ENCODE measurements around the gene SELPLG.
"Not testable (repeated sequence)": the region's sequence is repeated elsewhere in the genome, so short reads cannot be mapped to it uniquely, and the experiment has no call there.

SELPLG gene

DNA sequence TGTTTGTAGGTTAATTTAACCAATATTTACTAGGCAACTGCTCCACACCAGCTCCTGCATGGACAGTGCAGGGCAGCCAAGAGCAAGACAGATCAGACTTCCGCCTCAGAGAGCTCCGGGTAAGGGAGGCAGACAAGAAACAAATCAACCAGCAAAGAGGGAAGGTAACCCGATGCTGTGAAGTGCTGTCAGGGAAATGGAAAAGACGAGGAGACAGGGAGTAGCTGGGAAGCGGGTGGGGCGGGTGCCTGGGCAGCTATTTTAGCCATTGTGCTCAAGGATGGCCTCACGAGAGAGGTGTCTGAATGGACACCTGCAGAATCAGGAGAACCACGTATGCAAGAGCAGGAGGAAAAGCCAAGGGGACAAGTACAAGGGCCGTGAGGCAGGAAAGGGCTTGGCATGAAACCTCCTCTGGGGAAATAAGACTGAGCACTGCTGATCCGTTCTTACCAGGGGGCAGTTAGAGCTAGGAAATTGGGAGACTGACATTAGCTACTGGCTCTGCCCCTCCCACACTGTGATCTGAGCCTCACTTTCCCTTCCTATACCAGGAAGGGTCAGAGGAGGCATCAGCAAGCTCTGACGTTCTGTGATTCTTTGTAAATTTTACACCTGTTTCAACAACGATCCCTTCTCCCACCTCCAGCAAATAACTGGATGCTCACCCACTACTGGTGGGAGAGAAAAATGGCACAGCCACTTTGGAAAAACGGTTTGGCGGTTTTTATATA is 29.3 kb downstream of the SELPLG start:
- no peak for DNase-seq (ENCODE audit: low spot score)

GRCh38 chr12:108603743-108604142 is 30.0 kb downstream of the SELPLG start:
- DNase-seq (ENCODE audit: low spot score), result no peak

GRCh38 chr12:108602976-108603704 is 30.6 kb downstream of the SELPLG start:
- no peak for DNase-seq (ENCODE audit: low spot score)

DNA sequence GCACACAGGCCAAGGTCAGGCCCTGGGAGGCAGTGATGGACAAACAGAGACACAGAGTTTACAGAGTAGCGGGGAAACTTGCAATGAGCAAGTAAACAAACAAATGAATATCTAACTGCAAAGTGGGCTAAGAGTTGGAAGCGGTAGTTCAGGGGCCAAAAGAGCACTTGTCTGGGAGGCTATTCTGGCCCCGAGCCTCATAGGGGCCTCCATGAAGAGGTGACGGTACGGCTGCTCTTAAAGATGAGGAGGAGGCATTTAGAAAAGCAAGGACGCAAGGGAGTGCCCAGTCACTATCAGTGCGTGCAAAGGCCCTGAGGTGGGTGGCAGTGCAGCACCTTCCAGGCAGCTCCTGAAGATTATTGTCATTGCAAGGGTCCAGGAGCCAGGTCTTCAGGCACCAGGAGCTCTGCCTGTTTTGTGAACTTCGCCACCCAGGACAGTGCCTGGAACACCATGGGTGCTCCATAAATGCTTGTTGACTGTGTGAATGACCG is 31.4 kb downstream of the SELPLG start:
- DNase-seq (ENCODE audit: low spot score), result no peak

GRCh38 chr12:108600702-108601007 is 33.0 kb downstream of the SELPLG start:
- DNase-seq (ENCODE audit: low spot score), result no peak

DNA sequence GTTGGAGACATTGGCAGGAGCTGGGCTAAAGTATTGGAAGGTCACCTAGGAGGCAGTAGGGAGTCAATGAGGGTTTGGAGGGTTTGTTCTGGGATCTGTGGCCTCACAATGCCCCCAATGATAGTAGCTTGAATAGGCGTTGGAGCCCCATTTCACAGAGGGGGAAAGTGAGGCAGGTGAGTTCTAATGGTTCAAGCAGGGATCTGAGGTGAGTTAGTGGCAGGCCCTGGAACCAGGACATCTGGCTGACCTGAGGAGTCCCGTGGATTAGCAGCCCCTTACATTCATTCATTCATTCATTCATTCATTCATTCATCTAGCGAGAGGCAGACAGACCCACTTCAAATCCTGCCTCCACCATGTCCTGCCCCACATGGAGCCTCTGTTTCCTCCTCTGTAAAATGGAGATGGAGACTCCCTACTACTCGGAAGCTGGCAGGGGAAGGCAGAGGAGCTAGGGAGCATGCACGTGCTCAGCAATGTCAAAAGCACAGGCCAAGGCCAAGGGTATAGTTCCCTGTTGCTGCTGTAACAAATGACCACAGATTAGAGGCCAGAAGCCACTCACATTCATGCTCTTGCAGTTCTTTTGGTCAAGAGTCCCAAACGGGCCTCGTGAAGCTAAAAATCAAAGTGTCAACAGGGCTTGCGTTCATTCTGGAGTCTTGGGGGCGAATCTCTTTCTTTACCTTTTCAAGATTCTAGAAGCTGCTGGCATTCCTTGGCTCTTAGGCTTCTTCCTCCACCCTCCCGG is 33.6 kb downstream of the SELPLG start:
- DNase-seq (ENCODE audit: low spot score), result no peak

DNA sequence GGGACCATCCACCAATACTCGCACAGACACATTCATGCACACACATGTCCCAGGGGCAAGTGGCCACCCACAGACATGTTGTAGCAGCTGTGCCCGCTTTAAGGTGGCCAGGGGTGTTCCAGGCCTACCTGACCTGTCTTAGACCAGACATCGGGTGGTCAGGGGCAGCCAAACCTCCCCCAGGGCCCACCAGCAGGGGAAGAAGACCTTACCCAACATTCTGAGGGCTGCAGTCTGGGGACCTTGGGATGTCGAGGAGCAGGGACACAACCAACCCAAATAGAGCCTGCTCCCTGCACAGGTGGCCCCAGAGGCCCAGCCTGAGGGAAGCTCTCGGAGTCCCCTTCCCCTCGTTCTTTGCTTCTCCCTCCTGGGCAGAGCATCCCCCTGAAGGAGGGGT is 34.2 kb downstream of the SELPLG start:
- DNase-seq (ENCODE audit: low spot score), result no peak

DNA sequence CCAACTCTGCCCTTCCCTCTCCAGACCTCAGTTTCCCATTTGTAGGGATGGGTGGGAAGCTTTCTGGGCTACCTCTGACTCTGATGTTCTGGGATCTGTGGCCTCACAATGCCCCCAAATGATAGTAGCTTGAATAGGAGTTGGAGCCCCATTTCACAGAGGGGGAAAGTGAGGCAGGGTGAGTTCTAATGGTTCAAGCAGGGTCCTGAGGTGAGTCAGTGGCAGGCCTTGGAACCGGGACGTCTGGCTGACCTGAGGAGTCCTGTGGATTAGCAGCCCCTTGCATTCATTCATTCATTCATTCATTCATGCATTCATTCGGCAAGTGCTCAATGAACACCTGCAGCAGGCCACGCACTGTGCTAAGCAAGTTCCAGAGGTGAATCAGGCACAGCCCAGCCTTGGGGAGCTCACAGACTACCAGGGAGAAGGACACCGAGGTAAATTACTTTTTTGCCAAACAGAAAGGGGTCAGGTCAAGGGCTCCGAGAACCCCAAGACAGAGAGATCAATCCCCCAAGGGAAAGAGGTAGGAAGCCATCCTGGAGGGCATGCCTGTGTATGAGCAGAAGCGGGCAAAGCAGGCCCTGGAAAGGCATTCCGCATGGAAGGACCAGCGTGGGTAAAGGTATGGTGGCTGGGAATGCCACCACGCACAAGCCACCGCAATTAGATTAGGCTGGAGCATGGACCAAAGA is 35.0 kb downstream of the SELPLG start:
- DNase-seq (ENCODE audit: low spot score), result no peak

DNA sequence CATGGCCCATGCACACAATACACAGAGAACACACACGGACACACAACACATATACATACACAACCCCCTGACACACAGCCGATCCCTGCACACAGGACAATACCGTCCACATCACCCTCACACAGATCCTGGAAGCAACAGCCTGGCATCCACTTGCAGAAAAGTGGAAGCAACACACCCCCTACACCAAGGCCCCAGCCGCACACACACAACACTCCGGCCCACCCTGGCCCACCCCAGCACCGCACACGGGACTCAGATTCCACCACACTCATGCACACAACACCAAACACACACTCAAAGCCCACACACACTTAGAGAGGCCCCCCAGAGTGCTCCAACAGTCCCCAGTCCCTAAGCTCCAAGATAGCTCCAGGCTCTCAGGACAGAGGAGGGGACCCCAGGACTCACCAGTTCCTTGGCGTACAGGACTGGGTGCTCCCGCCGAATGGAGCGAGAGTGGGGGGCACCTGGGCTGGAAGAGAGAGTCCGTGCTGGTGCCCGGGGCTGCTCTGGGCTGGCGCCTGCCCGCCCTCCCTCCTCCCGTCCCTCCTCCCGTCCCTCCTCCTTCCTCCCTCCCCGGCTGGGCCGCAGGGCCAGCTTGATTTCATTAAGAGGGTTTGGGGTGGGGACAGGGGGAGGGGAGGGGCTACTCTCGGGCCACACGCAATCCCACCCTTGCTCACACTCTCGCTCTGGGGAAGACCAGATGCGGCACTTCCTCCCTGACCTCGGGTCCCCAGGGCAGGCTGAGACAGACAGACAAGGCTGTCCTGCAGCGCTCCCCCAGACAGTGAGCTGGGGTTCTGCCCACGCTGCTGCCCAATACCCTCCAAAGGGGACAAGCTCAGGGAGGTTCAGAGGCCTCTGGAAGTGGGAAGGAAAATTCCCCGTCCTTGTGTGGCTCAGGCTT is 35.9 kb downstream of the SELPLG start, which contains the start of gene TMEM119:
TSS of gene TMEM119 (minus strand) at position 526 of the 913 bp plus-strand sequence. CDS start 5,701 bp downstream, outside the sequence.
- DNase-seq (ENCODE audit: low spot score), result no peak

DNA sequence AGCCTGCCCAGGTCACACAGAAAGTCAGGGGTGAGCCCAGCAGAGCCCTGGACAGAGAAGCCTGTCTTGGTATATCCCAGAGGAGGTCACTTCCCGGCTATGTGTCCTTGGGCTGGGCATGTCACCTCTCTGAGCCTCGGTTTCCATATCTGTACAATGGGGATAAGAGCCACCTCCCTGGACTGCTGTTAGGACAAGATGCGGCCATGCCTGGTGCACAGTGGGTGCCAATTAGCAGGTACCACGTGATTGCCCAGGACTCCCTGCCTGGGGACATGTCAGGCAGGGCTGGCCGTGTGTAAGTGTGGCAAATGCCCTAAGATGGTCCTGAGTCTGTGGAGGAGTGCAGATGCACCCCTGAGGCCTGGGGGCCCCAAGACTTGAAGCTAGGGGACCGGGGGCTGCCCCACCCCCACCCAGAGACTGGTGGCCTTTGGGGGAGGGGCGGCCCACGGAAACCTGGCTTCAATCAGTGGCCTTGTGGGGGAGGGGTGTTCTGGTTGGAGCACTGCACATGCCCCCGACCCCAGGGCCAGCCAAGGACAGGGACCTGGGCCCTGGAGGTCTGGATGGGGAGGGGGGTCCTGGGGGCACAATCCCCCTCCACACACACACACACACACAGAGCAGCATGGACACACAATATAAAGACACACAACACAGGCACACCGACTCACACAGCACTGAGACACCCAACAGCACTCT is 36.7 kb downstream of the SELPLG start:
- no peak for DNase-seq (ENCODE audit: low spot score)

DNA sequence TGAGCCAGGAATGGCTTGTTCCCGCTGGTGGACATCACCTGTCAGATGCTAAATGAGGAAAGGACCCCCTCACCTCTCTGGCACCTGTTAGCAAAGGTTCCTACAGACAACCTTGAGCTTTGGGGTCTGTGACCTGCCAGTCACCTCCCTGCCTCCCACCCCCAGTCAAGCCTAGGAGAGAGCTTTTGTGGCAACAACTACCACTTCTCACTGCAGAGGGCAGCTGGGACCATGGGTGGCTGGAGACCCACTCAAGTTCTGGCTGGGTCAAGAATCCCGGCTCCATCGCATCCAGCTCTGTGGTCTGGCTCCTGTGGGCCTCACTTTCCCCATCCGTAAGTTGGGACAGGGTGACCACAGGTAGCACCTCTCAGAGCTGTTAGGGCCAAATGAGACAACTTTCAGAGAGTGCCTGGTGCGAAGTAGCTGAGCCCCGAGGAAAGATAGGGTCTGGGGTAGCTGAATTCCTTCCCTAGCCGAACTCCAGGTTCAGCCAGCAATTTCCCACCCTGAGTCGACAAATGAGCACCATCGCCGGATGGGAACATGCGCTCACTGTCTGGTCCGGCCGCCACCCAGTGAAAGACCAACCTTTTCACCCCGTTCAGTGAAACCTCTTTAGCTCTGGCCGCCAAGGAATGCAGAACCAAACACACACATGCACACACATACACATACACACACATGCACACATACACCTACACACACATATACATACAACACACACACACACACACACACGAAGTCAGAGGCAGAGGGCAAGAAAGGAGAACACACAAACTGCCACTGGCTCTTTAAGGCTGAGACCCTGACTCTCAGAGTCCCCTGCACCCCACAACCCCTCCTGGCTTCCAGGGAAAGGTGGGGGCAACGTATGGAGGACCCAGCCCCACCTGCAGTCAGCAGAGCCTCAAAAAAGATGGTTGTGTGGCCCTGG is 37.7 kb downstream of the SELPLG start:
- no peak for DNase-seq (ENCODE audit: low spot score)

DNA sequence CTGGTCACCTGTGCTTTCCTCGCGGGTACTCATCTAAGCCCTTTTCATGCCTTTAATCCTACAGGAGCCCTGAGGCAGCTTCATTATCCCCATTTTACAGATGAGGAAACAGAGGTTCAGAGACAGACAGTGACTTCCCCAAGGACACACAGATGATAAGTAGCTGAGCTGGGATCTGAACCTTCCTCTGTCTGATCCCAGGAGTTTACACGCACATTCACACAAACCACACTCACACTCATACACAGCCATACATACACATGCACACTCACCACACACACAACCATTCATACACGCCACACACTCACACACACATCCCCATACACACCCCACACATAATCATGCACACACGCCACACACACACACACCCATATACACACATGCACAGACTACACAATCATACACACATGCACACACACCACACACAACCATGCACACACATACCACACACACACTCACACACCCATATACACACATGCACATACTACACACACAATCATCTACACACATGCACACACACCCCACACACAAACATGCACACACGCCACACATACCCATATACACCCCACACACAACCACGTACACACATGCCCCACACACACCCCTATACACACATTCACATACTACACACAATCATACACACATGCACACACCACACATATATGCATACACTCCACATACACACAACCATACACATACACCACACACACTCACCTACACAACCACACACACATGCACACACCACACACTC is 38.6 kb downstream of the SELPLG start:
- no peak for DNase-seq (ENCODE audit: low spot score)

- DNase-seq (ENCODE audit: low spot score), result no peak
These were observed 39.3 kb downstream of the SELPLG start for GRCh38 chr12:108594323-108594903.

GRCh38 chr12:108592033-108592909 is 41.4 kb downstream of the SELPLG start:
- DNase-seq (ENCODE audit: low spot score), result no peak

DNA sequence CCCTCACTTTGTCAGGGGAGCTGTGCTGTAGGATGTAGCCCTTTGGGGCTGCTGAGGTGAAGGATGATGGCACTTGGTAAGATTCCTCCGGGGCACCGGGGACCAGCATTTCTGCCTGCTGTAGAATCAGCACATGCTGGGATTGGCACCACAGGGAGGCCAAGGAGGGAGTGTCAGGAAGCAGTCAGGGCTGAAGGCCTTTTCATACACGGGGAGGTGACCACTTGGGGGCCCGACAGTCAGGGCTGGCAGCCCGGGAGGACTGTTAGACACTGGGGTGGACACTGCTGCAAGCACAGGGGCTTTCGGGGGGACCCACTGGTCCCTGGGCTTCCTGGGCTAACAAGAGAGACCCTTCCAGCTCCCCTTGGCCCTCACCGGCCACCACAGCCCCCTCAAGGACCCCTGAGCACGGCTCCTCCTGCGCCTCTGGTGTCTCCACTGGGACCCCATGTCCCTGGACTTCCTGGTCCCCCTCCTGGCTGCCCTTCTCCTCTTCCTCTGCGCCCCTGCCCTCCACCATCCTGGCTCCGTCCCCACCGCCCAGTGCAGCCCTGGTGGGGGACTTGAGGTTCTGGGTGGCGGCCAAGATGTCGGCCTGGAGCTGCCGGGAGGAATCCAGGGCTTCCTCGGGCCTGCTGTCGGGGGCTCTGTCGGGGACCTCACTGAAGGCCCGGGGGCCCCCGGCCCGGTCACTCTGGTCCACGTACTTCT is 42.3 kb downstream of the SELPLG start:
- no peak for DNase-seq (ENCODE audit: low spot score)

- DNase-seq (ENCODE audit: low spot score), result not testable (repeated sequence)
These were observed 43.2 kb downstream of the SELPLG start for GRCh38 chr12:108590463-108590862.

- no peak for DNase-seq (ENCODE audit: low spot score)
These were observed 43.9 kb downstream of the SELPLG start for GRCh38 chr12:108589840-108590229.

Data from COLO829 (cell line).